Measurements from ENCODE around the gene SUSD3.

GRCh38 chr9:93126825-93127368, 68.4 kb downstream of the SUSD3 start:
- TF ChIP-seq CTCF (conservative IDR thresholded peaks at IDR 0.05) (no peak), ZFX (IDR thresholded peaks at IDR 0.05) (no peak)
